GM21515 (cell line): ENCODE results near the gene CLDND1.

Source experiments
- ATAC-seq: cut with Tn5 transposase; IDR thresholded peaks from one replicate; pipeline ENCODE4 v1.9.1; 2021; ENCODE audit not compliant: unreplicated experiment

The CLDND1 gene

GRCh38 chr3:98552232-98553020 is 29.7 kb upstream of the CLDND1 start:
- no peak for ATAC-seq

- no peak for ATAC-seq
These were observed 29.1 kb upstream of the CLDND1 start for GRCh38 chr3:98551754-98552153.

GRCh38 chr3:98551236-98551635 is 28.5 kb upstream of the CLDND1 start:
- ATAC-seq: no peak

GRCh38 chr3:98550833-98551232 is 28.1 kb upstream of the CLDND1 start:
- no peak for ATAC-seq

- ATAC-seq: no peak
These were observed 25.8 kb upstream of the CLDND1 start for GRCh38 chr3:98548544-98548943.

GRCh38 chr3:98545940-98546339 is 23.2 kb upstream of the CLDND1 start:
- peak; percentile 44 for ATAC-seq

GRCh38 chr3:98542623-98543022 is 19.9 kb upstream of the CLDND1 start:
- ATAC-seq: no peak

- no peak for ATAC-seq
These were observed 19.0 kb upstream of the CLDND1 start for GRCh38 chr3:98541695-98542094.

- peak; percentile 44 for ATAC-seq
These were observed 17.6 kb upstream of the CLDND1 start for GRCh38 chr3:98540346-98540745.

- peak; percentile 62 for ATAC-seq
These were observed 13.8 kb upstream of the CLDND1 start for GRCh38 chr3:98536456-98537017.

- no peak for ATAC-seq
These were observed 12.0 kb upstream of the CLDND1 start for GRCh38 chr3:98534734-98535133.

- no peak for ATAC-seq
These were observed 11.5 kb upstream of the CLDND1 start for GRCh38 chr3:98534168-98534567.

GRCh38 chr3:98532709-98533571 is 10.2 kb upstream of the CLDND1 start:
- no peak for ATAC-seq

- ATAC-seq: no peak
These were observed 9.6 kb upstream of the CLDND1 start for GRCh38 chr3:98532275-98532637.

GRCh38 chr3:98531622-98532274 is 9.0 kb upstream of the CLDND1 start, which contains the start of gene GPR15:
Gene GPR15, plus strand, starts transcription at chr3:98531978. Its CDS starts 56 bp downstream, at chr3:98532034.
- ATAC-seq: peak; percentile 30

- no peak for ATAC-seq
These were observed 8.0 kb upstream of the CLDND1 start for GRCh38 chr3:98530676-98531075.

GRCh38 chr3:98529856-98530459 is 7.3 kb upstream of the CLDND1 start:
- no peak for ATAC-seq

GRCh38 chr3:98528474-98529346 is 6.0 kb upstream of the CLDND1 start:
- no peak for ATAC-seq

GRCh38 chr3:98525494-98525893 is 2.8 kb upstream of the CLDND1 start:
- no peak for ATAC-seq
